Measurements from ENCODE around the gene CADM4. TPM values are rescaled to one million over a fixed set of nuclear protein-coding genes. Genes with fewer than 3 reads are reported as not detected.

The CADM4 gene
- total RNA-seq, 2 donors from 2014 or later: 2.3 to 5.8 TPM

GRCh38 chr19:43586346-43586745 is 53.3 kb downstream of the CADM4 start:
- no peak overlapping the region for H3K27ac ChIP-seq
- H3K4me3 ChIP-seq: no peak overlapping the region
- no peaks in the 10 kb centered on the region for H3K4me1 ChIP-seq
- intact Hi-C loops (cut with DNase I): no loop called here
- no peaks in the 10 kb centered on the region for H3K27me3 ChIP-seq
- H3K36me3 ChIP-seq: no peaks in the 10 kb centered on the region
- H3K9ac ChIP-seq (ENCODE audit: low read depth in 2 of 2, low read length in 2 of 2): no peak overlapping the region
- no peak for DNase-seq
- TF ChIP-seq CTCF (IDR thresholded peaks at IDR 0.05): no peak
- no peaks in the 10 kb centered on the region for H3K9me3 ChIP-seq

GRCh38 chr19:43584484-43584883 is 55.2 kb downstream of the CADM4 start:
- H3K4me1 ChIP-seq: no peaks in the 10 kb centered on the region
- intact Hi-C loops (cut with DNase I): no loop called here
- H3K9me3 ChIP-seq: no peaks in the 10 kb centered on the region
- no peaks in the 10 kb centered on the region for H3K27me3 ChIP-seq
- H3K27ac ChIP-seq: no peak overlapping the region
- H3K4me3 ChIP-seq: no peak overlapping the region
- no peak overlapping the region for H3K9ac ChIP-seq (ENCODE audit: low read depth in 2 of 2, low read length in 2 of 2)
- H3K36me3 ChIP-seq: no peaks in the 10 kb centered on the region
- DNase-seq: no peak
- TF ChIP-seq CTCF (IDR thresholded peaks at IDR 0.05): no peak

- Histone ChIP-seq H3K36me3 (no peaks in the 10 kb centered on the region), H3K4me3 (no peak overlapping the region), H3K27ac (no peak overlapping the region), H3K4me1 (no peaks in the 10 kb centered on the region), H3K9ac (ENCODE audit: low read depth in 2 of 2, low read length in 2 of 2) (no peak overlapping the region), H3K27me3 (no peaks in the 10 kb centered on the region), H3K9me3 (no peaks in the 10 kb centered on the region)
- intact Hi-C loops (cut with DNase I): no loop called here
- TF ChIP-seq CTCF (IDR thresholded peaks at IDR 0.05): no peak
- DNase-seq: no peak
Measured at GRCh38 chr19:43582495-43582894, 57.2 kb downstream of the CADM4 start.

DNA sequence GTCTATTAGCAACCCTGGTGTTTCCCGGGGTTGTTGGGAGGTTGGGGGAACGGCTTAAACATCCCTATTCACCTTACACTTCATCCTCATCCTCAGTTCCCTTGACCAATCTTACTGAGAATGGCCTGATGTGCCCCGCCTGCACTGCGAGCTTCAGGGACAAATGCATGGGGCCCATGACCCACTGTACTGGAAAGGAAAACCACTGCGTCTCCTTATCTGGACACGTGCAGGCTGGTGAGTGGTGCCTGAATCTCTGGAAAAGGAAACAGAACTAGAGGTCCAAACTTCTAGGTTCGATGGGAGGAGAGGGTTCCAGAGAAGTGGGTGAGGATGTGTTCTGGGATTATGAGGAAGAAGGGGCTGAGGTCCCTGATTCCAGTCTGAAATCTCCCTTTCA is 58.2 kb downstream of the CADM4 start:
- TF ChIP-seq CTCF (IDR thresholded peaks at IDR 0.05): no peak
- Histone ChIP-seq H3K9me3 (no peaks in the 10 kb centered on the region), H3K27me3 (no peaks in the 10 kb centered on the region), H3K9ac (ENCODE audit: low read depth in 2 of 2, low read length in 2 of 2) (peak overlapping the region in 1 of 2 donors; percentile 21), H3K4me3 (peak overlapping the region; percentile 33), H3K4me1 (no peaks in the 10 kb centered on the region), H3K27ac (no peak overlapping the region), H3K36me3 (no peaks in the 10 kb centered on the region)
- no peak for DNase-seq
- intact Hi-C loops (cut with DNase I): no loop called here

- H3K4me3 ChIP-seq: no peak overlapping the region
- no peak for TF ChIP-seq CTCF (IDR thresholded peaks at IDR 0.05)
Measured at GRCh38 chr19:43578787-43579186, 60.9 kb downstream of the CADM4 start.

More at GRCh38 chr19:43578787-43579186, 60.9 kb downstream of the CADM4 start:
- Histone ChIP-seq H3K4me1 (peaks cover 7% of the 10 kb centered on the region), H3K9me3 (no peaks in the 10 kb centered on the region), H3K36me3 (no peaks in the 10 kb centered on the region), H3K27ac (no peak overlapping the region), H3K9ac (ENCODE audit: low read depth in 2 of 2, low read length in 2 of 2) (no peak overlapping the region), H3K27me3 (no peaks in the 10 kb centered on the region)
- no peak for DNase-seq
- intact Hi-C loops (cut with DNase I): no loop called here
